Suprapubic skin (tissue), 4 donors: ENCODE results near the gene CADPS.

Experiments used
- CTCF ChIP-seq, 2 donors: fragments of 200-600 bp in 1 of 2; fragments of 450-650 bp in 1 of 2; sonication (generic) in 1 of 2; IDR thresholded peaks; one replicate each; pipeline ENCODE4 v1.5.1; 2016 to 2019; ENCODE audit warnings: antibody characterized with exemption in 2 of 2, mild to moderate bottlenecking in 1 of 2, moderate library complexity in 1 of 2
- EP300 ChIP-seq: sonication (generic); formaldehyde crosslinking; IDR thresholded peaks from one replicate; pipeline ENCODE4 v1.6.1; 2017; ENCODE audit warnings: antibody characterized with exemption
- POLR2A ChIP-seq, 2 donors: fragments of 450-650 bp; IDR thresholded peaks; one replicate each; pipeline ENCODE4 v1.6.1; 2017; ENCODE audit warnings: antibody characterized with exemption in 2 of 2, mild to moderate bottlenecking in 2 of 2, moderate library complexity in 2 of 2
- POLR2AphosphoS5 ChIP-seq, 3 donors: sonication (generic); formaldehyde crosslinking; IDR thresholded peaks; one replicate each; pipeline ENCODE4 v1.6.1; 2017; ENCODE audit warnings: antibody characterized with exemption in 3 of 3

- TF ChIP-seq POLR2AphosphoS5 (IDR thresholded peaks at IDR 0.05) (no peak), POLR2A (IDR thresholded peaks at IDR 0.05) (no peak), CTCF (IDR thresholded peaks at IDR 0.05) (no peak), EP300 (no peak)
Observed at GRCh38 chr3:62553811-62554210, 321.4 kb downstream of the CADPS start.
